SKM-1 (cell line): ENCODE measurements around the gene ACVR1B.

Source experiments
- DNase-seq: peaks from one replicate; lab custom pipeline; 2025; ENCODE audit not compliant: unreplicated experiment; lab: John Stamatoyannopoulos, UW

Gene ACVR1B

DNA sequence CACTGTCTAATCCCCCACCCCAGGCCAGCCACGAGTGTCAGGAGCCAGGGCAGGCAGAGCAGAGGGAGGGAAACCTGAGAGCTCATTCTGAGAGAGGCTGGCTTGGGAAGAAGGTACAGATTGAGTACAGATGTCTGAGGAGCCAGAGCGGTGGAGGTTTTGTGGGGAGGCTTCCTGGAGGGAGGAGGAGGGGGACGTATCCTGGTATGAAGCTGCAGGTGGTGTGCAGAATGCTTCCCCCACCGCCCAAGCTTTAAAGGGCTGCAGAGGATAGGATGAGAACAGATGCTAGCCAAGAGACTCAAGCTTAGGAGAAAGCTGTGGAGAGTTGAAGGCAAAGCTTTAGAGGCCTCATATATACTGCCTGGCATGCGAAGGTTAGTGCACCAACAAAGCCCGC, 52.1 kb downstream of the ACVR1B start:
- DNase-seq: no peak

DNA sequence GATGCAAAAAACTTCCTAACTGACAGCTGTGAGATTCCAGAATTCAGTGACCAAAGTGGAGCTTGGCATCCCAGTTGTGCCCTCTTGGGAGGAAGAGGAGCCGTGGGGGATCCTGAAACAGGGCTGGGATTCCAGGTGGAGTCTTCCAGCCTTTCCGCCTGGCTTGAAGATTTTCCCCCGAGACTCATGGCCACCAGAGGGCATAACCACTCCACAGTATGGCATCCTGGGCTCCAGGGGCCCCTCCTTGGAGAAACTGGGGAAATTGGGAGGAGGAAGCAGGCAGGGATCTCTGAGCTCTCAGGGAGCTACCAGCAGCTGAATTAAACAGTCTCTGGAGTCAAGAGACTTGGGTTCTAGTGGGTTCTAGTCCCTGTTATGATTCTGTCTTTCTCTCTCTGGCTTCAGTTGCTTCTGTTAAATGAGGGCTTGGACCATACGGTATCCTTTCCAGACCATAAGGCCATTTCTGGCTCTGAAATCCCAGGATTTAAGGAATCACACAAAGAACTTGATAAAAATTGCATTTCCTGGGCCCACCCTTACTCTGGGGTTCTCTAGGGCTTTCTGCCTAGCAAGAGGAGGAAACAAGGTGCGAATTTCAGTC, 52.6 kb downstream of the ACVR1B start:
- no peak for DNase-seq

- no peak for DNase-seq
Observed at GRCh38 chr12:52005218-52005902, 53.9 kb downstream of the ACVR1B start.

GRCh38 chr12:52005903-52006703, 54.6 kb downstream of the ACVR1B start:
- peak; percentile 41 for DNase-seq

DNA sequence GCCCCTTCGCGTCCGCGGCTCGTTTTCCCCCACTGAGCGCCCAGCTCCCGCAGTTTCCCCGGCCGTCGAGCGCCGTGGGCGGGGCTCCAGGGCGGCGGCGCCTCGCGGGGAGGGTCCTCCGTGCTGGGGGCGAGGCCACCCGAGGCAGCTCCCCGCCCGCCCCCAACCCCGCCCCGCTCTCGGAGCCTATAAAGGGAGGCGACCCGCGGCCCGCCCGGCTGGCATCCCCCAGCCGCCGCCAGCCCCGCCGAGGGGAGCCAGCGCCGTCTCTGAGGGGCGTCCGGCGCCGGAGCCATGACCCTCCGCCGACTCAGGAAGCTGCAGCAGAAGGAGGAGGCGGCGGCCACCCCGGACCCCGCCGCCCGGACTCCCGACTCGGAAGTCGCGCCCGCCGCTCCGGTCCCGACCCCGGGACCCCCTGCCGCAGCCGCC, 55.2 kb downstream of the ACVR1B start, which contains the start of gene TAMALIN:
TAMALIN (plus strand) TSS at position 221 of the 432 bp plus-strand sequence; CDS start at position 295, 74 bp downstream.
- DNase-seq: no peak

DNA sequence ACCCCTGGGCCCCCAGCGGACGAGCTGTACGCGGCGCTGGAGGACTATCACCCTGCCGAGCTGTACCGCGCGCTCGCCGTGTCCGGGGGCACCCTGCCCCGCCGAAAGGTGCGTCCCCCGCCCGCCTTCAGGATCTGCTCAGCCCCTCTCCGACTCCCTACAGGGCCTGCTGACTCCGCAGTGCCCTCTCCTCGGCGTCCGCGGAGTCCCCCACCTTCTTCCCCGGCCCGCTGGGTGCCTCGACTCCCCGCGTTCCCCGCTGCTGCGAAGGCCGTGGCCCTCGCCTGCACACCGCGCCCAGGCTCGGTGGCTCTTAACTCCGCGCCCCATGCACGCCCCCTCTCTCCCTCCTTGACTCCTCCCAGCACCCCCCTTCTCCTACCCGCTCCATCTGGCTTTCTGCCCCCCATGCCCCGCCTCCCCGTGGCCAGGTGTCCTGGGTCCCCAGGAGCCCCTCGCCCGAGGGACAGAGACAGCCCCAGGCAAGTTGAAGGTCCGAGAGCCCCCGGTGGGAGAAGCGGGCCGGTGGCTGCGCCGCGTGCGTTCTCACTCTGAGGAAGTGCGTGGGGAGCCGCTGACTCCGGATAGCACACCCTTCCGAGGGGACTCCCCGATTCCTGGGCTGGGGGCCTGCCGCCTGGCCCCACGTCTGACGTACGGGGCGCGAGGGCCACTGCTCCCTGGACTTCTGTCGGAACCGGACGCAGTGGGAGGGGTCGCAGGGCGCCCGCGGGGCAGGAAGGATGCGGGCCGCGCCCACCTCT, 55.8 kb downstream of the ACVR1B start:
- no peak for DNase-seq

DNA sequence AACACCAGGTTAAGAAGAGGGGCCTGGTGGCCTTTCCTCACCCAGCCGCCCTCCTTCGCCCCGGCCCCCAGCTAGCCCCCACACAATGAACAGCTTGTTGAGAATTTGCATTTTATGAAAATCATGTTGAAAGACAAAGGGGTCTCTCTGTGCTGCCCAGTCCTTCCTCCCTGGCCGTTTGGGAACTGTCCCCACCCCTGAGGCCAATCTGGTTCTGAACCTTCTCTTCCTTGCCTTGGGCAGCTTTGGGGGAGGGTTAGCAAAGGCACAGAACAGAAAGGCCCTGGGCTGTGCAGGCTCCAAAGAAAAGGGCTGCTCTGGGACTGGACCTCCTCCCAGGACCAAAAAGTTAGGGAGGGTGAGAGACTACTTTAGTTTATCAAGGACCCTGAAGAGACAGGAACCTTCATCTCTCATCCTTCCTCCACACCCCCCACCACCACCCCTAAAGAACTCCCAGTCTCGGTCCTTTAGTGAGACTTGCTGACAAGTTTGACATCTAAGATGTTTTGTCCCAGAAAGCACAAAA, 56.5 kb downstream of the ACVR1B start:
- no peak for DNase-seq

GRCh38 chr12:52009081-52009751, 57.7 kb downstream of the ACVR1B start:
- DNase-seq: no peak

DNA sequence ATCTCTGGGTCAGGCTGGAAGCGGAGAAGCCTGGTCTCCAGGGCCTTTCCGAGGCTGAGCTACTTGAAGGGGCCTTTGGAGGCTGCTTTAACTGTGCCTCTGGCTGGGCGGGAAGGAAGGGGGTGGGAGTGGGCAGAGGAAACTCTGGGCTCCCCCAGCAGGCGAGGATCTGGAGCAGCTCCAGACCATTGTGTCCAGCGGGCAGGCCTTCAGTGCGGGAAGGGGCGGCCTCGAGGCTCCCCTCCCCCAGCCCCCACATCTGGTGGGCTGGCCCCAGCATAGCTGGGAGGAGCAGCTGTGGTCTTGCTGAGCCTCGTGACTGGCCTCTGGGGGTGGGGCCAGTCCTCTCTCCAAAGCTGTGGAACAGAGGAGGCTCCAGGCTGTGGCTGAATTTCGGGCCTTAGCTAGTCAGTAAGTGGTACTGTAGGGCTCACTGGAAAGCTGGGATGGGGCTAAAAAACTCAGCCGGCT, 58.7 kb downstream of the ACVR1B start:
- no peak for DNase-seq

DNA sequence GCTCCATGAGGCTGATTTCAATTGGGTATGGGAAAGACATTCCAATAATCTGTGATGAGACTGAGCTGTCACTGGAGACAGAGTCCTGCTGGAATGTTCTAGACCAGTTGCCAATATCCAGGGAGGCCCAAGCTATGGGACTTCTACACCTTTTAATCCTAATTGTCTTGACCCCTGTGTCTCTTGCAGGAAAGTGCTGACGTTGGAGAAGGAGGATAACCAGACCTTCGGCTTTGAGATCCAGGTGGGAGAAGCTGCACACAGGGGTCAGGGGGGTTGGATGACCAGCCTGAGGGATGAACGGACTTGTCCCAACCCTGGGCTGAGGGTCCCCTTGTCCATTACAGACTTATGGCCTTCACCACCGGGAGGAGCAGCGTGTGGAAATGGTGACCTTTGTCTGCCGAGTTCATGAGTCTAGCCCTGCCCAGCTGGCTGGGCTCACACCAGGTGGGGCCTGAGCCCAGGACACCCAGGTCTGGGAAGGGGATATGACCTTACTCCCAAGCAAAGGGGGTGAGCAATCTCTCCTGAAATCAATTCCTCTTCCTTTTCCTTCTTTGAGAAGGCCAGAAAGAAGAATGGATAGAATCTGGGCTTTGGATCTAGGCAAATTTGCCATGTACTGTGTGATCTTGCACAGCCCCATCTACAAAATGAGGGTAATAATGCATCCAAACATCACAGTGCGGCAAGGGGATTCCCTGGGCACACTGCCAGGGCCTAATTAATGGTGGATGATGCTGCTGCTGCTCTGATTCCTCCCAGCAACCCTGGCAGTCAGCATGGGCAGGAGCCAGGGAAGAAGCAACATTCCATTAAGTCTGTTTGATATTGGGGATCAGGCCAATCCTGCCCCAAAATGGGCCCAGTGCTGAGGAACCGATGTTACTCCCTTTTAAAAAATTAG, 59.4 kb downstream of the ACVR1B start:
- no peak for DNase-seq

DNA sequence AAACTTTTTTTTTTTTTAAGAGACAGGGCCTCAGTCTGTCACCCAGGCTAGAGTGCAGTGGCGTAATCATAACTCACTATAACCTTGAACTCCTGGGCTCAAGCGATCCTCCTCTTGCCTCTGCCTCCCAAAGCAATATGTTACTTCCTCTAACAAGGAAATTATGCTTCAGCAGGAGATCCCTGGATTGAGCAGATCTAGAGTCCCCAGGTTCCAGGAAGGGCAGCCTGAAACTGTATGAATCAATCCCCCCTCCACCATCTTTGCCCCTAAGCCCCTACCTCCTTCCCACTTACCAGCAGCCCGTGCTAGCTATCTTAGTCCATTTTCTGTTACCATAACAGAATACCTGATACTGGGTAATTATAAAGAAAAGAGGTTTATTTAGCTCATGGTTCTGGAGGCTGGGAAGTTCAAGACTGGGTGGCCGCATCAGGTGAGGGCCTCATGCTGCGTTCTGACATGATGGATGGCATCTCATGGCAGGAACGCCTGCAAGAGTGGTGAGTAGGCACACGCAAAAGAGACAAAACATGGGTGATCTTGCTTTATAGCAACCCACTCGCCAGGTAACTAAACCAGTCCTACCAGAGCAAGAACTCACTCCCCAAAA, 60.2 kb downstream of the ACVR1B start:
- DNase-seq: no peak

DNA sequence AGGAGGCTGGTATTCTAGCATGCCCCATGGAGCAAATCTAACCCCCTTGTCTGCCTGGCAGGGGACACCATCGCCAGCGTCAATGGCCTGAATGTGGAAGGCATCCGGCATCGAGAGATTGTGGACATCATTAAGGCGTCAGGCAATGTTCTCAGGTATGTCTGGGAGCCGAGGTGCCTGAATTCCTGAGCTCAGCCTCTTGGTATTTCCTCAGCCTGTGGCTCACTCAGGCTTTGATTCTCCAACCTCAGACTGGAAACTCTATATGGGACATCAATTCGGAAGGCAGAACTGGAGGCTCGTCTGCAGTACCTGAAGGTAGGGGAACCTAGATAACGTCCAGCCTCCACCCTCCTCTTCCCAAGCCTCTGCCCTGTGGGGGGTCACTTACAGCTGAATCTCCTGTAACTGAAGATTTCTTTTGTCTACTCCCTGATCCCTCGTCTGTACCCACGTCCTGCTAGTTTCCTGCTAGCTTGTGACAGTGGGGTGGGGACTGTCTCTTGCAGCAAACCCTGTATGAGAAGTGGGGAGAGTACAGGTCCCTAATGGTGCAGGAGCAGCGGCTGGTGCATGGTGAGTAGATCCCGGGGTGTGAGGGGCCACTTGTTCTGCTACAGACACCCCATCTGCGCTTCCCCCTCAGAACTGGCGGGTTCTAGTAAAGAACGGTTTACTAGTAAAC, 62.3 kb downstream of the ACVR1B start:
- DNase-seq: no peak

GRCh38 chr12:52014567-52015530, 63.4 kb downstream of the ACVR1B start:
- DNase-seq: no peak

DNA sequence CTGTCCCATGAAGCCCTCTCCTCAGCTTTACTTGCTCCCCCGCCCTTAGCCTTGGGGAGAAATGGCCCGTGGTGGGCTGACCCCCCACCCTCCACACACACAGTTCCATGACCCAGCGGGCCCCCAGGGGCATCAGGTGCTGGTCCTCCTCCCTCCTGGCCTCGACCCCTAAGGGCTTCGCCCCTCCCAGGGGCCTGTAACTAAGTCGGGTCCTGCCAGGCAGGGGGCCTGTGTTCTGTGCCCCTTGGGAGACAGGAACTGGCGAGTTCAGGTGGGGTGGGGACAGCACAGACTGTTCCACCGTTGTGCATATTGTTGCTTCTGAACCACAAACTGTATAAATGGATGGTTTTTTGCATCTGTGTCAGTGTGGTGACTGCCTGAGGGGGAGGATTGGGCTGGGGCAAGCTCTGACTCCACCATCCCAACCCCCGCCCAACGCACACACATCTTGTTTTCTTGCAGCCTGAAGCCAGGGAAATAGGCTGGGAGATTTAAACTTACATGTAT, 64.1 kb downstream of the ACVR1B start:
- DNase-seq: no peak

DNA sequence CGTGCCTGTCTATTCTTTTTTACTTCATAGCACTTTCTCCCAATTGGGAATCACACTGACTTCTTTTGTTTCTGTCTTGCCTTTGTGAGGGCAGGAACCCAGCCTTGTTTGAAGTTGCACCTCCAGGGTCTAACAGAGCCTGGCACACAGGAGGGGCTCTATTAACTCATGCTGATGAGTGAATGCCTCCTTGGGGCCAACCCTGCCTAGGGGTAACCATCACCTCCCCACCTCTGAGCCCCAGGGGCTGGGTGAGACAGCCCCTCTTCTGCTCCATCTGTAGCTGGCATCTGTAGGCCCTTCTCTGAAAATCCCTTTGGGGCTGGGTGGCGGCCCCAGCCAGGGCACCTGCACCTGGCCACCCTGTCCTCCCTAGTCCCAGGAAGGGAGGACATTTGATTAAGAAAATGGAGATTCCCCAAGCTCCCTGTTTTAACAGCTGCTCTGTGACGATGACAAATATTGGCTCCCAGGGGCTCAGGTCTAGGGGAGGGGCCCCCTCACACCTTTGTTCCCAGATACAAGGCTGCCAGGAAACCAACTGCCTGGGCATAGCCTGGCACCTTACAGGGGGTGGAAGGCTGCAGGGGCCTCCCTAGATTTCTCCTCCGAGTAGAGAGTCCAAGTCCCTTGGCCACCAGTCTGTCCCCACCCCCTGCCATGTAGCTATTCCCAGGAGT, 67.1 kb downstream of the ACVR1B start:
- DNase-seq: no peak

- DNase-seq: no peak
Observed at GRCh38 chr12:52019113-52019770, 67.7 kb downstream of the ACVR1B start.
